ENCODE data around the gene CD58.
A peak's percentile ranks its signal among the peaks of the same experiment; 100 is the strongest.
"Not testable (repeated sequence)": the region's sequence is repeated elsewhere in the genome, so short reads cannot be mapped to it uniquely, and the experiment has no call there.

CD58 gene, protein sequence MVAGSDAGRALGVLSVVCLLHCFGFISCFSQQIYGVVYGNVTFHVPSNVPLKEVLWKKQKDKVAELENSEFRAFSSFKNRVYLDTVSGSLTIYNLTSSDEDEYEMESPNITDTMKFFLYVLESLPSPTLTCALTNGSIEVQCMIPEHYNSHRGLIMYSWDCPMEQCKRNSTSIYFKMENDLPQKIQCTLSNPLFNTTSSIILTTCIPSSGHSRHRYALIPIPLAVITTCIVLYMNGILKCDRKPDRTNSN

DNA sequence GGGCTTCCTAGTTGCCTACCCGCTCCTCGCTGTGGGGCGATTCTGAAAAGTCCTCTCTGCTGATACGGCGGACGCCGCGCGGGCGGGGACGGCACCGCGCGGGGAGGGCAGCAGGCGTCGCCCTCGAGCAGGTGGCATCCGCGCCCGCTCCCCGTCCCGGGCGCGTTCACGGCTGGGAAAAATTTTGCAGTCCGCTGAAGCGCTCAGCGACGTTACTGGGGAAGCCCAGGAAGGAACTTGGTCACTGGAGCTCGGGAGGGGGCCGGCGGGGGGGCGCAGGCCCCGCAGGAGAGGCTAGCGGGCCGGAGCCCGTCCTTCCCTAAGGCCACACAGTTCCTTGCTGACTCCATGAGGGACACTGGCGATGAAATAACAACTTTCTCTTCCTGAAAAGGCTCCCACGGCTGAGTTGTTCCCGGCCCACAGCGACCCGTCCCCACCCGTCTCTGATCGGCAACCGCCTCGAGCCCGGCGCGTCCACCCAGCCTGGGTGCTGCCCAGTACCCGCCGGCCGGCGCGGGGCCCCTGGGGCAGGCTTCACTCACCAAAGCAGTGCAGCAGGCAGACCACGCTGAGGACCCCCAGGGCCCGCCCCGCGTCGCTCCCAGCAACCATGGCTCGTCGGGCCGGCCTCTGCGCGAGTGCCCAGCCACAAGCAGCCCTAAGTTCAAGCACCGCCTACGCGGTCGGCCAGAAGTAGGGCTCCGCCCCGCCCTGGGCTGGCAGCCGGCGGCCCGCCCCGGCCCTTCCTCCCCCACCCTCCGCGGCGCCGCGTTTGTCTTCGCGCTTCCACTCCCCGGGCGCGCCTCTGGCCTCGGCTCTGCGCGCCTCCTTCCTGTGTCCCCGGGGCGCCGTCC lies at the start of gene CD58:
TSS of gene CD58 (minus strand) at position 669 of the 857 bp plus-strand sequence. CDS start at position 615, 54 bp downstream.
- peak; percentile 83 to 91 for DNase-seq

DNA sequence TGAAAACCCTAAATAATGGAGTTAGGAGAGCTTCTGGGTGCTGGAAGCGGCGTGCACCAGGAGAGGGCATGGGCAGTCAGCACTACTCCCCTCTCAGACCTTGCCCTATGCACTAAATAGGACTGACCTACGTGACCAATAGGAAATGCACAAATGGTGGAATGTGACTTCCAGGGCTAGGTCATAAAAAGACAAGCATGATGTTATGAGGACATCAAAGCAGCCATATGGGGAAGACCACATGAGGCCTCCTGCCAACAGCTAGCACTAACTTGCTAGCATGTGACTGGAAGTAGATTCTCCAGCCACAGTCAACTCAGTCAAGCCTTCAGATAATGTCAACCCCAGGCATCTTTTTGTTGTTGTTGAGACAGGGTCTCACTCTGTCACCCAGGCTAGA lies 49.6 kb upstream of the CD58 start:
- not testable (repeated sequence) for DNase-seq

DNA sequence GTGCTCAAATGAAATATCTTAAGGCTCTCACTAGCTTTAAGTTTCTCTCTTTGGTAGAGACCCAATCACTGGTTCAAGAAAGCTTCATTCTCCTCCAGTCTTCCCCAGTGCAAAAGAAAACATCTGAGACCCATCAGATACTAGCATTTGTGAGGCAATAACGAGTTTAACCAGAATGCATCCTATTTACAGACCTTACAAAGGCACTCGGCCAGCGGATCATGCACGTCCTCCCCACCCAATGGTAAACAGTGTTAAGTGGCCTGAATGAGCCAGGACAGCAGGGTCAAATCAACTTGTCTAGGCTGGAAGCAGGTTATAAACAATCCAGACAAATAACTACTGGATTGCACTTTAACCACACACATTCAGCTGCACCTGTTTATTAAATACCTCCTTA lies 48.3 kb upstream of the CD58 start:
- DNase-seq: not testable (repeated sequence)

DNA sequence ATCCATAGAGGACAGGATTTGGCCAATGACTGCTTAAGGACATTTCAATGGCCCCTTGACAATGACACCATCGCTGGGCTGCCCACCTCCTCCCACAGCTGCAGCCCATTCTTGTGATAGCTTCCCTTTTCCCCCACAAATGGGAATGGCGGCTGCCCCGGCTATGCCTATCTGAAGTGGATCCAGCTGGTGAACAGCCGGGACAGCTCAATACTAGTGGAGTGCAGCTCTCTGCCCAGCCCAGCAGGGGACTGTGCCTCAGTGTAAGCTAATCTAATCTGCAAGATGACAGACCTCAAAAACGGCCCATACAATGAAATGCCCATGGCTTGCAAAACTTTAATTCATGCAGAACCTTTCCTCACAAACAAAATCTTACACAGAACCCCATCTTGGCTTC lies 47.0 kb upstream of the CD58 start:
- not testable (repeated sequence) for DNase-seq

DNA sequence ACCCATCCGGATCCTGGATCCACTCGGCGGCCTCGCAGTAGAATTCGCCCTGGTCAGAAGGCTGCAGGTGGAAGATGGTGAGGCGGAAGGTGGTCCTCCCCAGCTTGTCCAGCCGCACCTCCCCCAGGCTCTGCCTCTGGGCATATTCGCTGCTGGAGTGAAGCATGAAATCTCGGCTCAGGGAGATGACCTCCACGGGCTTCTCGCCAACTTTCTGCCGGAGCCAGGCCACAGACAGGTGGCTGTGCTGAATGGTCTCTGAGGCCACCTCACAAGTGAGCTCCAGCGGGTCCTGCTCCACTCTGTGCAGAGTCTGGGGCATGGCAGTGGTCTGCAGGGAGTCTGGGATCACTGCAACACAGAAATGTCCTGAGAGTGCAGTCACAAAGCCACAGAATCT lies 43.0 kb upstream of the CD58 start:
- not testable (repeated sequence) for DNase-seq

DNA sequence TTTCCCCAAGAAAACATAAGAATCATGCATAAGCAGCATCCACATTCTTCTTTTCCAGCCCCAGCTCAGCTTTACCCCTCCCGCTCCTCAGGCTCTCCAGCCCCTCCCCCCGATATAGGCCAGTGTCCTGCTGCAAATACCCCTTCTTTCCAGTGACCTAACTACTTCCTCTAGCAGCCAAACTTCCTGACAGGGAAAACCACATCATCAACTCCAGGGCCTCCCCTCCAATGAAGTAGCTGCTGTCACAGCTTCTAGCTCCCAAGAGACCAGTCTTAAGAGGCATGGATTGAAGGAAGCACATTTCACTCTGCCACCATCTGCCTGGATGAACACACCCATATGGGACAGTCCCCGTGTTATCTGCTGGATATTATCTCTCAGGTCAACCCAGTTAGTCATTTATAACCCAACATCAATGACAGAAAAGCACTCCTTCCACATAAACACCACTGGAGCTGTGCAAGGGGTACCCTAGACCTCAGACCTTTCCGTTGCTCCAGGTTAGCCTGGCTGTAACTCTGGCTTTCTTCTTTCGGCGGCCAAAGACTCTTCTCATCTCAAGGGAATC lies 39.1 kb upstream of the CD58 start:
- DNase-seq: not testable (repeated sequence)

DNA sequence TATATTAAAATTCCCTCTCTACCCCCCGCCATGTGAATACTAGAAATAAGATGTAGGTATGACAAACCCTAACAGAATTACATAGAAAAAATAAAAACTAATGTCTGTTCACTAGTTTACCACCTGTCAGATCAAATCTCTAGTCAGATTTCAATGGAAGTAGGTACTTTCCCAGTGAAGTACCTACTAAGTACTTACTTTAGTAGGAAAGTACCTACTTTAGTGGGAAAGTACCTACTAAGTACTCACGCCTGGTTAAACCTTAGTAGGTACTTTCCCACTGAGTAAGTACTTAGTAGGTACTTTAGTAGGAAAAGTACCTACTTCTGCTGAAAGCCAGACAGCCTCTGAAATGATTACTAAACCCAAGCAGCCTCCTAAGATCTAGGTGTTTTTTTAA lies 38.0 kb upstream of the CD58 start:
- not testable (repeated sequence) for DNase-seq

DNA sequence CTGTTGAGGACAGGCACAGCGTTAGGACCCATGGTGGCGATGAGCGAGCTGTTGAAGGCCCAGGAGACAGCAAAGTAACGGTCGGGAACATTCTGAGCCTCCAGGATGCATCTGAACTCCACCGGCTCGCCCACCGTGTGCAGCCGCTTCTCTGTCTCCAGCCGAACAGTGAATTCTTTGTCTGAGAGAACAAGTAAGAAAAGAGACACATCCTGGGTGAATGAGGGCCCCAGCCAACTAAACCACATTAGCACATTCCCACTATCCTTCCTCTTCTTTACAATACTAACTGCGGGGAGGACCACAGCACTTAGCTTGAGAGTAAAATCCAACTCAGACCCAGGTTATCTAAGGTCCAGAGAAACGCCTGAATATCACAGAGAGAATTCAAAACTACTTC lies 37.3 kb upstream of the CD58 start:
- not testable (repeated sequence) for DNase-seq

DNA sequence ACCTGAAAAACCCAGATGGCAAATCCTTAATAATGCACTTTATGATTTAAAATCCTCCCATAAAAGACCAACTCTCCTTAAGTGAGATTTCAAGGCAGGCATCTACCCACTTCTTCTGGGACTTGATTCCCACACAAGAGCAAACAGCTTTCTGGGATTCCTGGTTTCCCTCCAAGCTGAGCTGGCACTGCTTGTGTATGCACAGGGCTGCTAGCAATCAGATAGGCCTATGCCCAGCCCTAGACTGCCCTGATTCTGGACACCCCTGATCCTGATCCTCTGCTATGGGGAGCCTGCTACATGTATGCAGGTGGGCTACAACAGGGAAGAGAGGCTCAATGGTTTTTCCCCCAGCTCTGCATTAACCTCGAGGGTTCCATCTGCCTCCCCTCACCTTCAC lies 36.6 kb upstream of the CD58 start:
- not testable (repeated sequence) for DNase-seq

DNA sequence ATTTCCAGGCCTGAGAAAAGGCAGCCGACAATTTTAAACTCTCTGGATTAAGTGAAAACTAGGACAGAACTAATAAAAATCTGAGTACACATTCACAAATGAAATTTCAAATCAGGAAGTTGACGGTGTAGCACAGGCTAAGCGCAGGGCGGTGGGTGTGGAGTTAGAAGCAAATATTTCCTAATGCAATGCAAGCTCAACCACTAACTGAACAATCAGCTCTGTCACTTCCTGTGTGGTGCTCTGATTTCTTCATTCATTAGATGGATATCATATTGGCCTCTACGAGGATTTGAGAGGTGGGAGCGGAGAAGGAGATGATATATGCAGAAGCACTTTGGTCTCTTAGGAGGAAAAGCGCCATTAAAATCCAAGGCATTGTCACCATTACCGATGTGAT lies 35.2 kb upstream of the CD58 start:
- not testable (repeated sequence) for DNase-seq

DNA sequence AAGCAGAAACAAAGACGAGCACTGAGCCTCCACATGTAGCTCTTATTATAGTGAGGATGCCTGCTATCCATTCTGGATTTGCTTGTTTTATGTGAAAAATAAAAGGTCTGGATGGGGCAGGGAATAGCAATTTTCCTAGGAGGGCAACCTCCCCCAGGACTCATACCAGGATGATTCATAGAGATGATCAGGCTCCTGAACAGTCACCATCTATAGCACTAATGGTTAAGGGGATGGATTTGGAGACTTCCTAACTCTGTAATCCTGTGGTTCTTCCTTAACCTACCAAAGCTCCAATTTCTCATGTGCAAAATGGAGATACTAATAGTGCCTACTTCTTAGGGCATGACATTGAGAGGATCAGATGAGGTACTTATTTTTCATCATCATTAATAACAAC lies 34.5 kb upstream of the CD58 start:
- DNase-seq: no peak

DNA sequence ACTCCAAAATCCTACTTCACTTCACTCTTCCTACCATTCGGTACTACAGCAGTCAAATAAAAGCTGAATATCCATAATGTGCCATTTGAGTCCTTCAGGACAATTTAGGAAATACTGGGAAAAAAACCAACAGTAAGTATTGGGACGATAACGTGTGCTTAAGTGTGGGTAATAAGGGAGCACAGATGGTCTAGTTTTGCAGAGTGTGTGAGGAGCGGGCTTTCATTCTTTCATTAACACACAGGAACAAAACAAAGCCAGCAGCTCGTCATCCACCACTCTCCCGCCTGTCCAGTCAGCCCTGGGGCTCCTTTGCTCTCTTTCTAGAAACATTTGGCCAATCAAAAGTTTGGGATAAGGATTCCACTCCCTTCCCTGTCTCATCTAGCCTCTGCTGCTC lies 33.6 kb upstream of the CD58 start:
- not testable (repeated sequence) for DNase-seq

DNA sequence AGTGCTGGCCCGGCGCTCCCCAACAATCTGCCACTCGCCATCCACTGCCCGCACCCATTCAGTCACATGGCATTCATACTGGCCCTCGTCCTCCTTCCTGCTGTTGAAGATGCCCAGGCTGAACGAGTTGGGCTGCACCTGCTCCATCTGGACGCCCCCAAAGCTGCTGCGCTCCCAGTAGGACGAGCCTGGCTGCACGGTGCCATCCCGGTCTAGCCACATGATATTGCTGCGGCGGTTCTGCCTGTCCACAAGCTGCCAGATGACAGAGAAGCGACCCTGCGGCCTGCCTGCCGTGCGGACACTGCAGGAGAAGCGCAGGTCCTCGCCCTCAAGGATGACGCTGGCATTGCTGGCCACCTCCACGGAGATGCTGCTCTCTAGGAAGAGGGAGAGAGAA lies 32.8 kb upstream of the CD58 start:
- DNase-seq: not testable (repeated sequence)

DNA sequence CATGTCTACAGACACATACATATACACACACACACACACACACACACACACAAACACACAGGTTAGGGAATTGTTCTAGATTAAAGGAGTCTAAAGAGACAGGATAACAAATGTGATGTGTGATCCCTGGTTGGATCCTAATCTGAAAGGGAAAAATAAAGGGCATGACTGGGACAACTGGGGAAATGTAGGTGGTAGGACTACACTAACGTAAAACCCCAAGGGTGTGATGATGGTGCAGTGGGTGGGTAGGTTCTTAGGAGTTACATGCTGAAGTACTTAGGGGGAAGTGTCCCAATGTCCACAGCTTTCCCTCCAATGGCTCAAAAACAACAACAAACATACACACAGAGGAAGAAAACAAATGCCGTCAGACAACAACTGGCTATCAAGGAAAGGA lies 28.5 kb upstream of the CD58 start:
- not testable (repeated sequence) for DNase-seq

DNA sequence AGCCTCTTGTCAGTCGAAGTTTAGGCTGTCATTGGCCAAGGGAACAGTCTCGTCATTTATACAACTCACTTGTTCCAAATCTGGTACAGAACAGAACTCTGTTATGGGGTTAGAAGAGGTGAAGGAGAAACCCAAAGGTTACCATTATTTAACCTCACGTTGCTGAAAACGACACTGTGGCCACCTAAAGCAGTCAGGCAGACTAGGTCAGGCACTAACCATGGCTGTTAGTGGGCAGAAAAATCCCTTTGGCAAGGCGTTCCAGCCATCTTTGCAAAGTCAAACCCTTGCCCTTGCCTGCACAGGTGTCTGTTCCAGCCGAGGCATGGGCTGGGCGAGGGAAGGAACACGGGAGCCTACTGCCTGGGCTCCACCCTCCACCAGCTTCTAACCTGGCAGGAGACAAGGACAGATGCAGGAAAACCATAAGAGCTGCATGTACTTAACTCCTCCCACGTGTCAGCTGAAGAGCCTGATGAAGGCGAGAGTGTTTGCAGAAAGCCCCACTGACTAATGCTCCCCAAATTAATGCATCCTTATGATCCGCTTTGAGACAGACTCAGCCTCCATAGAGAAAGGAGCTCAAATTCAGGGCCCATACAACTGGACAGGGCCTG lies 27.7 kb upstream of the CD58 start:
- DNase-seq: not testable (repeated sequence)

DNA sequence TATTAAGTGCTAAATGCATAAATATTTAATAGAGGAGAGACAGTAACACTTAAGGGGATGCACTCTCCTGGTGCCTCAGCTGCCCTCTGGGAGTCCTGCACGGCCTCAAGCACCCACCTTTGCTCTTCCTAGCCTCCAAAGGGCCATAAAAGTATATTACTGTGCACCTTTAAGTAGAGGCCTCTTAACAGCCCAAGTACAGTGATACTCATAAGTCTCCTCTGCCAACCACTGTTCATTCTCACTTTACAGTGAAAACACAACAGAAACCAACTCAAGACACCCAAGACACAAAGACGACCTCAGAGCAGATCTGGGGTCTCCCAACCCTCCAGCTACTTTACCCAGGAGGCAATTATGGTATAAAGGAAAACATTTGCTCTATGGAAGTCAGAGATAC lies 26.6 kb upstream of the CD58 start:
- not testable (repeated sequence) for DNase-seq

DNA sequence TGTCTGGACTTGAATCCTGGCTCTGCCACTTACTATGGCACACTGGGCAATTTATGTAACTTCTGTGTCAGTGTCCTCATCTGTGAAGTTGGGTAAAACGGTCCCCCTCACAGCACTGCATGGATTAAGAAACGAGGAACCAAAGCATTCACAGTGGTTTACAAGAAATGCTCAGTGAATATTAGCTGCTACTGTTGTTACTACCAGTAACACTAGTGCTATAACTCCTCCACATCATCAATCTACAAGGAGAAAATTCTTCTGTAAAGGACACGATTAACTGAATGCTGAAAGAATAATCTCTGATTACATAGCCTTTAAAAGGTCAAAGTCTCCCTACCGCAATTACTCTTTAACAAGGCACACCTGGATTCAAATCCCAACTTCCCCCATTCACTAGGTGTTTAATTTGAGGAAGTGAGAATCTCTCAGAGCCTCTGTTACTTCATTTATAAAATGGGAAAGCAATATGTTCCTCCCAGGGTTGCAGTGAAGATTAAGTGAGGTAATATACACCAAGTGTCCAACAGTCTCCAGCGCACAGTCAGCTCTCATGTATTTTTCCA lies 26.0 kb upstream of the CD58 start:
- DNase-seq: not testable (repeated sequence)

DNA sequence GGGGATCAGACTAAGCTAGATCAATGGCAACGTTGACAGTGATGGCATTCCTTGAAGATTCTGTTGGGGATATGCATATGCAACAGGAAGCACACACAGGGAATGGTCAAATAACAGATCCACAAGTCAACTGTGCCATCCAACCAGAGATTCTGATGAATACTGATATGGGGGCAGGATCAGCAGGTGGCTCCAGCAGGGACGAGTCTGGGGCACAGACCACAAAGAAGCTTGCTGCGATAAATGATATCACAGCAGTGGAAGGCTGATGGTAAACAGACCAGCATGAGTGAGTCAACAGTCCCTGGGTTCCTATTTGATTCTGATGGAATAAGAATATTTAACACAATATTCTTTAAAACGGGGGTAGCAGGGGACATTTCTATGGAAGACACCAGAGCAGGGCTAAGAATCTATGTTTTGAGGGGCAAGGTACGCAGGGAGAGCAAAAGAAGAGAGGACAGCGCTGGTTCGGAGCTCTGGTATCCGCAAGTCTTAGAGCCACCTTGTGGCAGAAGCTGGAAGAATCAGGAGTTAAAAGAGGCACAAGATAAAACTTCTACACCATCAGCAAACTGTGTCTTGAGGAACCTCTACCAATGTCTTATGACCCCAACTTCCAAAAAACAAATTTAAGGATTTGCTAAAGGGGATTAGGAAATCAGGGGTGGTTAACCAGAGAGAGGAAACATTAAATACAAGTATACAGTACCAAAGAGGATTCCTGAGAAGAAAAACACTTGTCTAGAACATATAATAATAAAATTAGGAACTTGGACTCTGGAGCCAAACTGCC lies 25.3 kb upstream of the CD58 start:
- peak; percentile 31 to 61 for DNase-seq

DNA sequence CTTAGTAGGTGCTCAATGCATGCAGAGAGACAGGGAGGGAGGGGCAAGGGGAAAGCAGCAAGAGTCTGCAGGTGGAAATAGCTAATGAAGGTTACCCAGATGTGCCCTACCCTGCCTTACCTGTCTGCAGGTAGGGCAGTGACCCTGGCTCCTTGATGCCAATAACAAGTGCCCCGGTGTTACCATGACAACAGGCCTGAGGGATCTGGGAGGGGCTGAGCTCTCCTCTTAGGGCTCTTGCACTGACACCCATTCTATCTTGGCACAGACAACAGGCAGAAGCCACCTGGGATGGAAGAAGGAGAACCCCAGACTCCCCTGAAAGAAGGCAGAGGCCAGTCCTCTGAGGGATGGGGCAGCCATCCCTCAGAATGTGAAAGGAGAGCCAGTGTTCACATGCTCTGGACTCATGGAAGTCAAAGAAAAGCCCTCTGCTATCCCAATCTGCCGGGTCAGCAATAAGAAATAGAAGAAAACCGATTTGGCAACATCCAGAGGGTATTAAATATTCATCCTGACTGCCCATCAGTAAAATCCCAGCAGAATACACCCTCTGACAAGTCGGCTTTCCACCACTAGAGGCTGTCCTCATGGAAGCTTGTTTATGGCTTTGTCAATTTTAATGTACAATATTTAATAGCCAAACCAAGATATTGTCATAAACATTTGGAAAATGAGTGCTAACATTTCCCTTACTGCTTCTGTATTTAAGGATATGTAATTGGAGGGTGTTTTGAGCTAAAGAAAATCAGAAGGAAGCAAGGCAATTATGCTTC lies 24.4 kb upstream of the CD58 start:
- DNase-seq: not testable (repeated sequence)

DNA sequence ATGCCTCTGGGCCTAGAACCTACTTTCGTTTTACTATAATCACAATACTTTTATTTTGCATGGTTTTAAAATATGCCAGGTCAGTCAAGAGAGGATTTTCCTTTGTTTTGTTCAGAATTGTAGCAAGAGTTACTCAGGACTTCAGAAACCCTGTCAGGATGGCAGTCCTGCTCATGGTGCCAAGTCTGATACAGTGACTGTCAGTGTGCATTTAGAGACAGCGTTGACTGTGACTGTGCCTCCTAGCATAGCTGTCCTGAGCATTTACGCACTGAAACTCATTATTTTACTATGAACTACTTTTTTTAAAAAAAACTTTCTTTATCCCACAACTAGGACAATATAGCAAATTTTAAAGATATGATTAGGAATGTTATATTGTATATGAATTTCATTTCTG lies 23.2 kb upstream of the CD58 start:
- DNase-seq: not testable (repeated sequence)

DNA sequence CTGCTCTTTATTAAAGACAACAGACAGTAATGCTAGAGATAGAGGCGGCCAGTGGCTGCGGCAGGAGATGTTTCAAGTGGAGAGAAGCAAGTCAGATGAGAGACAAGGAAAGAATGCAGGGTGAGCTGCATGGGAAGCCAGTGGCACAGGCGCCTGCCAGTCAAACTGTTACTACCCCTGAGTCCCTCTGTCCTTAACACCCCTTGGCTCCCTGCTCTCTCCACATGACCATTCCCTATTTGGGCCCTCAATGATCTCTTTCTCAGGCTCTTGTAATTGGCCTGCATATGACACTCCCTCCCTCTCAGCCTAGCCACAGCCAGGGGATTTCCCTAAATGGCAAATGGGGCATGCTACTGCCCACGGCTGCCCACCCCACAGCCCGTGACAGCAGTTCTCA lies 22.6 kb upstream of the CD58 start:
- DNase-seq: not testable (repeated sequence)

All from stimulated activated CD4-positive, alpha-beta T cell treated with anti-CD3 and anti-CD28 coated beads, Interleukin-2, amount 100 ng/mL, for 24 hours (primary cell).